ENCODE results near the gene SMAP2.

SMAP2 gene

GRCh38 chr1:40391688-40392145 is 18.2 kb downstream of the SMAP2 start:
- DNase-seq: no peak

GRCh38 chr1:40392221-40392620 is 18.7 kb downstream of the SMAP2 start:
- peak; percentile 23 to 78 for DNase-seq

GRCh38 chr1:40393173-40393572 is 19.6 kb downstream of the SMAP2 start:
- DNase-seq: no peak

- DNase-seq: no peak
Observed at GRCh38 chr1:40394491-40395172, 21.1 kb downstream of the SMAP2 start.

GRCh38 chr1:40395190-40396175 is 22.0 kb downstream of the SMAP2 start:
- no peak for DNase-seq

GRCh38 chr1:40396420-40396819 is 22.9 kb downstream of the SMAP2 start:
- peak in 1 of 2 donors; percentile 35 for DNase-seq

- no peak for DNase-seq
Observed at GRCh38 chr1:40397258-40397657, 23.7 kb downstream of the SMAP2 start.

GRCh38 chr1:40399984-40400704 is 26.6 kb downstream of the SMAP2 start:
- DNase-seq: peak; percentile 22 to 25

GRCh38 chr1:40401473-40402201 is 28.1 kb downstream of the SMAP2 start:
- no peak for DNase-seq

- DNase-seq: peak; percentile 23 to 87
Observed at GRCh38 chr1:40404670-40405462, 31.3 kb downstream of the SMAP2 start.

GRCh38 chr1:40405812-40406211 is 32.3 kb downstream of the SMAP2 start:
- DNase-seq: no peak

GRCh38 chr1:40407453-40407852 is 33.9 kb downstream of the SMAP2 start:
- no peak for DNase-seq

- peak in 1 of 2 donors; percentile 27 for DNase-seq
Observed at GRCh38 chr1:40409467-40409866, 35.9 kb downstream of the SMAP2 start.

- DNase-seq: no peak
Observed at GRCh38 chr1:40411294-40411693, 37.8 kb downstream of the SMAP2 start.

- DNase-seq: no peak
Observed at GRCh38 chr1:40411843-40412242, 38.3 kb downstream of the SMAP2 start.

- no peak for DNase-seq
Observed at GRCh38 chr1:40413527-40414252, 40.2 kb downstream of the SMAP2 start.

GRCh38 chr1:40414331-40414730 is 40.8 kb downstream of the SMAP2 start:
- no peak for DNase-seq

- no peak for DNase-seq
Observed at GRCh38 chr1:40416709-40417108, 43.2 kb downstream of the SMAP2 start.

GRCh38 chr1:40421431-40422384 is 48.2 kb downstream of the SMAP2 start:
- DNase-seq: peak; percentile 40 to 68
